Naive thymus-derived CD4-positive, alpha-beta T cell (primary cell): ENCODE measurements around the gene TSPAN14. TPM values are rescaled to one million over a fixed set of nuclear protein-coding genes. Genes with fewer than 3 reads are reported as not detected.

Source experiments
- ATAC-seq: fragments of 150-1000 bp; cut with Tn5 transposase; 2 replicates; pipeline ENCODE4 v1.10.0; 2021; ENCODE audit warnings: mild to moderate bottlenecking, moderate library complexity
- CTCF ChIA-PET: fragments of 350-600 bp; sonication (Branson Sonifier 250); formaldehyde crosslinking; loops from one replicate; lab custom pipeline; 2021; ENCODE audit warnings: antibody characterized with exemption; lab: Charles Lee
- POLR2A ChIA-PET: fragments of 350-600 bp; sonication (Branson Sonifier 250); formaldehyde crosslinking; loops from one replicate; lab custom pipeline; 2021; ENCODE audit warnings: antibody characterized with exemption, inconsistent platforms; lab: Charles Lee
- DNase-seq, 9 donors: peaks; one replicate each; pipeline versions ENCODE4 v3.0.0 to v3.0.0-alpha.2; 2020 to 2022; ENCODE audit warnings: mixed read lengths in 1 of 9
- H3K27ac ChIP-seq: one replicate; pipeline ENCODE4 v1.7.0; 2013; ENCODE audit warnings: mild to moderate bottlenecking, low read depth, low read length, moderate library complexity
- H3K27me3 ChIP-seq, 2 donors: one replicate each; pipeline ENCODE4 v1.7.0; 2013; ENCODE audit warnings: low read length in 2 of 2, mild to moderate bottlenecking in 2 of 2, moderate library complexity in 2 of 2; ENCODE audit not compliant: control insufficient read depth in 2 of 2, insufficient read depth in 2 of 2
- H3K36me3 ChIP-seq, 3 experiments: 1 replicate in 2 of 3; 2 replicates in 1 of 3; pipeline ENCODE4 v1.7.0; 2013; ENCODE audit warnings: low read length in 3 of 3, mild to moderate bottlenecking in 3 of 3, moderate library complexity in 1 of 3; ENCODE audit not compliant: insufficient read depth in 3 of 3, control insufficient read depth in 2 of 3
- H3K4me1 ChIP-seq, 2 donors: one replicate each; pipeline ENCODE4 v1.7.0; 2013; ENCODE audit warnings: low read length in 2 of 2, mild to moderate bottlenecking in 2 of 2, moderate library complexity in 1 of 2; ENCODE audit not compliant: control insufficient read depth in 2 of 2, insufficient read depth in 2 of 2
- H3K4me3 ChIP-seq: 2 replicates; pipeline ENCODE4 v1.7.0; 2013; ENCODE audit warnings: mild to moderate bottlenecking, low read length
- H3K9me3 ChIP-seq, 3 experiments: 1 replicate in 2 of 3; 2 replicates in 1 of 3; pipeline ENCODE4 v1.7.0; 2013; ENCODE audit warnings: low read length in 3 of 3; ENCODE audit not compliant: control insufficient read depth in 2 of 3
- H3K27ac Mint-ChIP-seq, 9 donors: one replicate each; pipeline ENCODE4 v1.8.0; 2020 to 2022; ENCODE audit warnings: mixed read lengths in 9 of 9, mild to moderate bottlenecking in 8 of 9, moderate library complexity in 5 of 9, inconsistent platforms in 2 of 9
- H3K27me3 Mint-ChIP-seq, 5 donors: one replicate each; pipeline ENCODE4 v1.8.0; 2021 to 2022; ENCODE audit warnings: mixed read lengths in 5 of 5, mild to moderate bottlenecking in 1 of 5
- H3K36me3 Mint-ChIP-seq, 5 donors: one replicate each; pipeline ENCODE4 v1.8.0; 2020 to 2022; ENCODE audit warnings: mixed read lengths in 5 of 5, mild to moderate bottlenecking in 3 of 5, inconsistent platforms in 1 of 5
- H3K4me1 Mint-ChIP-seq, 7 donors: one replicate each; pipeline ENCODE4 v1.8.0; 2020 to 2022; ENCODE audit warnings: mixed read lengths in 7 of 7, mild to moderate bottlenecking in 3 of 7, inconsistent platforms in 1 of 7
- H3K4me3 Mint-ChIP-seq, 10 donors: one replicate each; pipeline ENCODE4 v1.8.0; 2020 to 2022; ENCODE audit warnings: mild to moderate bottlenecking in 10 of 10, mixed read lengths in 10 of 10, moderate library complexity in 6 of 10, inconsistent platforms in 2 of 10
- H3K9me3 Mint-ChIP-seq, 11 donors: one replicate each; pipeline ENCODE4 v1.8.0; 2020 to 2022; ENCODE audit warnings: mixed read lengths in 11 of 11, mild to moderate bottlenecking in 4 of 11, inconsistent platforms in 1 of 11, moderate library complexity in 1 of 11
- intact Hi-C, 2 donors: fragments of 100-400 bp; cut with micrococcal nuclease; formaldehyde crosslinking; loops; one replicate each; pipeline ENCODE4 v1.15.1; 2023
- polyA plus RNA-seq, 2 donors: library from polyadenylated mRNA; unstranded; fragments of 300-500 nt; fragmentation: Illumina TruSeq; gene quantifications; one replicate each; pipeline ENCODE4 v1.2.3, GENCODE V29; 2021
- total RNA-seq, 6 experiments: library from RNA in 5 of 6; stranded (reverse) in 5 of 6; gene quantifications; 1 replicate in 5 of 6; 2 replicates in 1 of 6; pipeline ENCODE4 v1.2.3 and lab custom pipeline; 2021 to 2026

The TSPAN14 gene
- total and polyA plus RNA-seq, 7 experiments from 2014 or later: 135 to 386 (median 161) TPM

- ATAC-seq (no peak), DNase-seq (no peak)
- CTCF ChIA-PET: no interaction called here
- peaks cover 0 to 6% (median 4%) of the 10 kb centered on the region in 11 donors for H3K9me3 Mint-ChIP-seq
- H3K4me1 Mint-ChIP-seq: peaks cover 0 to 13% (median 3%) of the 10 kb centered on the region in 7 donors
- Histone ChIP-seq H3K27me3 (no peaks in the 10 kb centered on the region), H3K4me3 (no peak overlapping the region), H3K36me3 (no peaks in the 10 kb centered on the region), H3K27ac (no peak overlapping the region), H3K4me1 (no peaks in the 10 kb centered on the region), H3K9me3 (no peaks in the 10 kb centered on the region)
- no peak overlapping the region for H3K4me3 Mint-ChIP-seq
- H3K36me3 Mint-ChIP-seq: no peaks in the 10 kb centered on the region
- H3K27me3 Mint-ChIP-seq: peaks cover 0 to 17% (median 0%) of the 10 kb centered on the region in 5 donors
- POLR2A ChIA-PET: no interaction called here
- peak overlapping the region in 2 of 9 donors; percentile 19 to 38 for H3K27ac Mint-ChIP-seq
- intact Hi-C loops: no loop called here
These were observed 125.9 kb downstream of the TSPAN14 start for GRCh38 chr10:80579849-80580637.

GRCh38 chr10:80580638-80581468, 126.7 kb downstream of the TSPAN14 start:
- H3K27me3 Mint-ChIP-seq: peaks cover 0 to 17% (median 0%) of the 10 kb centered on the region in 5 donors
- DNase-seq (no peak), ATAC-seq (no peak)
- peaks cover 0 to 13% (median 3%) of the 10 kb centered on the region in 7 donors for H3K4me1 Mint-ChIP-seq
- Histone ChIP-seq H3K36me3 (no peaks in the 10 kb centered on the region), H3K27ac (no peak overlapping the region), H3K9me3 (no peaks in the 10 kb centered on the region), H3K27me3 (no peaks in the 10 kb centered on the region), H3K4me1 (no peaks in the 10 kb centered on the region), H3K4me3 (no peak overlapping the region)
- no peaks in the 10 kb centered on the region for H3K36me3 Mint-ChIP-seq
- peaks cover 0 to 6% (median 4%) of the 10 kb centered on the region in 11 donors for H3K9me3 Mint-ChIP-seq
- ChIA-PET POLR2A (no interaction called here), CTCF (interaction anchor here (0.8 kb wide), 1 partner anchor 13 kb away, joined by 3 read pairs; no protein-coding TSS in a partner anchor)
- H3K27ac Mint-ChIP-seq: no peak overlapping the region
- intact Hi-C loops: no loop called here
- H3K4me3 Mint-ChIP-seq: no peak overlapping the region

- ChIA-PET POLR2A (no interaction called here), CTCF (interaction anchor here (0.8 kb wide), 1 partner anchor 12 kb away, joined by 3 read pairs; no protein-coding TSS in a partner anchor)
- Histone ChIP-seq H3K27me3 (no peaks in the 10 kb centered on the region), H3K4me3 (no peak overlapping the region), H3K9me3 (no peaks in the 10 kb centered on the region), H3K27ac (no peak overlapping the region), H3K36me3 (no peaks in the 10 kb centered on the region), H3K4me1 (no peaks in the 10 kb centered on the region)
- H3K4me1 Mint-ChIP-seq: peaks cover 0 to 13% (median 3%) of the 10 kb centered on the region in 7 donors
- H3K4me3 Mint-ChIP-seq: no peak overlapping the region
- ATAC-seq (no peak), DNase-seq (no peak)
- no peaks in the 10 kb centered on the region for H3K36me3 Mint-ChIP-seq
- H3K9me3 Mint-ChIP-seq: peaks cover 0 to 5% (median 4%) of the 10 kb centered on the region in 11 donors
- intact Hi-C loops: no loop called here
- H3K27ac Mint-ChIP-seq: no peak overlapping the region
- peaks cover 0 to 17% (median 0%) of the 10 kb centered on the region in 5 donors for H3K27me3 Mint-ChIP-seq
These were observed 127.3 kb downstream of the TSPAN14 start for GRCh38 chr10:80581469-80581835.

DNA sequence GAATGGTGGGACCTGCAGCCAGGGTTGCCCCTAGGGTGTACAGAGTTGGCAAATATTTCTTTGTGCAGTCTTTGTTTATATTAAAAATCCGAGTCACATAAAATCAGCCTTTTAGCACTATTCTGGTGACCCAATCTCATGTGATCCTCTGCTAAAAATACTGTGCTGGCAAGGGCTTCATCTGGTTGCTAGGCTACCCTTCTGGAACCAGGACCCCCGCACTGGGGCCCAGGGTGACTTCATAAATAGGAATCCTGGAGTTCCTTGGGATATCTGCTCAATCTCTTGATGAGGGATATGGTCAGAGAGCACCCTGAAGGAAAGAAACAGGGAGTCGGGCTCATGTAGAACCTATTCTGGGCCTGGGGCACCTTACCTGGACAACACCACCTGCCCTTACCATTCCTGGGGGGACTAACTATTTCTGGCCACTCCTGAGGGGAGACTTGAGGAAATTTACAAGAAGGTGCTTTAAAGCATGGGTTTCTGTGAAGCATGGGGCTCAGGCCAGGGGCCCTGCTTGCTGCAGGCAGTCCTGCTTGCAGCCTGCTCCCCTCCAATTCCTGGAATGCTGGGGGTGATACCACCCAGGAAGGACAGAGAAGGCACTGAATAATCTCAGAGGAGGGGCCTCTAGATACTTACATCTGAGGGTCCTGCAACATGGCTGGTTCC, 128.3 kb downstream of the TSPAN14 start:
- ATAC-seq (no peak), DNase-seq (no peak)
- Mint-ChIP-seq H3K27me3 (peaks cover 0 to 14% (median 0%) of the 10 kb centered on the region in 5 donors), H3K36me3 (no peaks in the 10 kb centered on the region), H3K9me3 (no peaks in the 10 kb centered on the region), H3K27ac (no peak overlapping the region), H3K4me1 (peaks cover 0 to 13% (median 3%) of the 10 kb centered on the region in 7 donors), H3K4me3 (no peak overlapping the region)
- Histone ChIP-seq H3K4me3 (no peak overlapping the region), H3K9me3 (no peaks in the 10 kb centered on the region), H3K36me3 (no peaks in the 10 kb centered on the region), H3K4me1 (no peaks in the 10 kb centered on the region), H3K27me3 (no peaks in the 10 kb centered on the region), H3K27ac (no peak overlapping the region)
- CTCF ChIA-PET: interaction anchor here (1.7 kb wide), 1 partner anchor 138 kb away, joined by 5 read pairs; no protein-coding TSS in a partner anchor
- POLR2A ChIA-PET: no interaction called here
- intact Hi-C loops: no loop called here

Other genes starting within 250 kb of the TSPAN14 start
- gene ANXA11, start 248.8 kb upstream of the TSPAN14 start, total RNA-seq: 100 to 1,000 TPM; 189 to 247 (median 231) TPM
- gene ANXA11, start 248.8 kb upstream of the TSPAN14 start, polyA plus RNA-seq: 100 to 1,000 TPM; 212 to 278 TPM
- gene MAT1A, start 164.7 kb upstream of the TSPAN14 start, total RNA-seq: not detected
- gene MAT1A, start 164.7 kb upstream of the TSPAN14 start, polyA plus RNA-seq: not detected
- not detected for gene DYDC1, start 97.6 kb upstream of the TSPAN14 start, total RNA-seq
- not detected for gene DYDC1, start 97.6 kb upstream of the TSPAN14 start, polyA plus RNA-seq
- not detected for gene DYDC2, start 97.5 kb upstream of the TSPAN14 start, total RNA-seq
- not detected for gene DYDC2, start 97.5 kb upstream of the TSPAN14 start, polyA plus RNA-seq
- 1 to 10 TPM; 5.6 to 9.7 (median 8.5) TPM for gene PRXL2A, start 45.8 kb upstream of the TSPAN14 start, total RNA-seq
- 10 to 100 TPM; 15.4 to 20.1 TPM for gene PRXL2A, start 45.8 kb upstream of the TSPAN14 start, polyA plus RNA-seq
- under 1 TPM; 0.10 to 0.51 (median 0.14) TPM for gene SH2D4B, start 83.6 kb downstream of the TSPAN14 start, total RNA-seq
- gene SH2D4B, start 83.6 kb downstream of the TSPAN14 start, polyA plus RNA-seq: not detected